AG09309 (cell line): ENCODE results near the gene GLCCI1.

ENCODE experiments used
- DNase-seq: peaks from one replicate; pipeline ENCODE4 v3.0.0-alpha.2; 2010; ENCODE audit warnings: low read depth
- H3K4me3 ChIP-seq: 2 replicates; pipeline ENCODE4 v1.5.1; 2011; ENCODE audit warnings: mild to moderate bottlenecking, low read depth, low read length, moderate library complexity; ENCODE audit not compliant: control insufficient read depth
- TF ChIP-seq, protein P1 (sequence below): IDR thresholded peaks from 2 replicates; pipeline ENCODE4 v1.5.1; 2011; ENCODE audit warnings: mild to moderate bottlenecking, low read depth, low read length, inconsistent platforms; ENCODE audit not compliant: insufficient read depth, control insufficient read depth; ENCODE audit errors: missing control alignments

Gene GLCCI1

GRCh38 chr7:7968544-7969305 is at the start of gene GLCCI1:
Gene GLCCI1, plus strand, starts transcription at chr7:7968796. Its CDS starts 555 bp downstream, at chr7:7969351.
- TF ChIP-seq, protein P1, sequence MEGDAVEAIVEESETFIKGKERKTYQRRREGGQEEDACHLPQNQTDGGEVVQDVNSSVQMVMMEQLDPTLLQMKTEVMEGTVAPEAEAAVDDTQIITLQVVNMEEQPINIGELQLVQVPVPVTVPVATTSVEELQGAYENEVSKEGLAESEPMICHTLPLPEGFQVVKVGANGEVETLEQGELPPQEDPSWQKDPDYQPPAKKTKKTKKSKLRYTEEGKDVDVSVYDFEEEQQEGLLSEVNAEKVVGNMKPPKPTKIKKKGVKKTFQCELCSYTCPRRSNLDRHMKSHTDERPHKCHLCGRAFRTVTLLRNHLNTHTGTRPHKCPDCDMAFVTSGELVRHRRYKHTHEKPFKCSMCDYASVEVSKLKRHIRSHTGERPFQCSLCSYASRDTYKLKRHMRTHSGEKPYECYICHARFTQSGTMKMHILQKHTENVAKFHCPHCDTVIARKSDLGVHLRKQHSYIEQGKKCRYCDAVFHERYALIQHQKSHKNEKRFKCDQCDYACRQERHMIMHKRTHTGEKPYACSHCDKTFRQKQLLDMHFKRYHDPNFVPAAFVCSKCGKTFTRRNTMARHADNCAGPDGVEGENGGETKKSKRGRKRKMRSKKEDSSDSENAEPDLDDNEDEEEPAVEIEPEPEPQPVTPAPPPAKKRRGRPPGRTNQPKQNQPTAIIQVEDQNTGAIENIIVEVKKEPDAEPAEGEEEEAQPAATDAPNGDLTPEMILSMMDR = no peak
- peak within 1 kb of the TSS; percentile 89 for H3K4me3 ChIP-seq
- DNase-seq = peak; percentile 81

DNA sequence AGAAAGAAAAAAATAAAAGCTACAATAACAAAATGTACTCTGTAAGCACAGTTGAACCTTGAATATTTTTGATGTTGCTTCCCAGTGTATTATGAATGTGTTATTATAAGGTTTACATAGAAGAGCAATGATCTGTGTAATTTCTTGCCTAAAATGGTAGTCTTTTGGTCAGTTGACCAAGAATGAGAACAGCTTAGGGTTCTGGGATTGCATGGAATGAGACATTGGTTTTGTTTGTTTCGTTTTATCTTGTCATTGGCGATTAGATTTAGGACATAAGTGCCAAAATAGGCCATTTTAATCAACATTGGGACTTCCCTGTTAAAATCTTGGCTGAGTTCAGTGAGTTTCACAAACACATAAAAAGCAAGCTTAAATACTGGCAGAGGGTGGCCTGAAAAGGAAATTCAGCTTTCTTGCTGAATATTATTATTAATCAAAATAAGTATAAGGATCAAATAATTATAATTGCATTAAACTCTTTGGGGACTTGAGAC is 49.1 kb upstream of the GLCCI1 start:
- no peak for DNase-seq
- H3K4me3 ChIP-seq = no peak overlapping the region

DNA sequence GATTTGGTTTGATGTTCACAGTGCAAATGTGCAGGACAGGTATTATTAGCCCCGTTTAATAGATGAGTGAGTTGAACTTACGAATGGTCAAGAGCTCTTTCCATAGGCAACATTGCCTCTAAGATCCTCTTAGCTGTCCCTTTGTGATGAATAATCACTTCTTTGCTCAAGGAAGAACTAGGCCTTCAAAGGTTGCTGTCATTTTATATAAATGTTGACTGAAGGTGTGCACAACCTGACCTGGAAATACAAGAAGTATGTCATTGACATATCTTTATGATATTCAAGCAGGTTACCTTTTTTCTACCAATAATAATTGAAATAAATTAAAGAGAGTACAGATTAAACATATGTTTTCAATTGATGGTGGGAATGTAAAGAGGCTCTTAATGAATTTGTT is 48.5 kb upstream of the GLCCI1 start:
- no peak overlapping the region for H3K4me3 ChIP-seq
- no peak for DNase-seq
- TF ChIP-seq, protein P1 = no peak

More for the DNA sequence above, 49.1 kb upstream of the GLCCI1 start:
- TF ChIP-seq, protein P1 = no peak

DNA sequence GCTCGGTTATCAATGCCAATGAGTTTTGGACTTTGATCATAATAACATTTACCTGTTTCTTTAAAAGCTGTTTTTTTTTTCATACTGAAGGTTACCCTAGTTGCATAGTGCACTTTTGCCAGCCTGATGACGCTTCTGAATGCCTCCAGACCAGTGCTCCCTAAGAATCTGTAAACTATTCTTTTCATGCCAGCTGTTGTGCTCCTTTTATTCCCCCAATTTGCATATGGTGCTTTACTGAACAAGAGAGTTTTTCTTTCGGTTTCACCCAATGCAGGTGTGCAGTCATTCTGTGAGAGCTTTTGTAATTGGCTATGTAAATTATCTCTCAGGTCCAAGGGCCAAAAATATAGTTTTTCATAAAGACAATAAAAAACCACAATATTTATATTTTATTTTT is 48.1 kb upstream of the GLCCI1 start:
- TF ChIP-seq, protein P1 = no peak
- DNase-seq = no peak
- no peak overlapping the region for H3K4me3 ChIP-seq

DNA sequence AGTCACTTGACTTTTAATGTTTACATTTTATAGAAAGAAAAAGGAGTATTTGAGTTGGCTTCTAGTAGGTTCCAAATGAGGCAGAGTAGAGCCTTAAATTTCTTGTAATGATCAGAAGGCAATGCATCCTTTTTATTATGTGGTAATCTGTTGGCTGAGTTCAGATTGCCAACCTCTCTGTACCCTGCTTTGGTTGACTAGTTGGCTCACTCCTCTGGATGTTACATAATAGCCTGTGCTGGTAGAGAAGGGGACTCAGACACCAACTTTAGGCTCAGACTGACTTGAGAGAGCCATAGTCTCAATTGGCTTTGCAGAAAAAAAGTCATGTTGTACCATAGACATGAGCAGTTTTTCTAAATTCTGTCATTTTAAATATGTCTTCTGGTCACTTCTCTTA is 46.8 kb upstream of the GLCCI1 start:
- H3K4me3 ChIP-seq = no peak overlapping the region

DNA sequence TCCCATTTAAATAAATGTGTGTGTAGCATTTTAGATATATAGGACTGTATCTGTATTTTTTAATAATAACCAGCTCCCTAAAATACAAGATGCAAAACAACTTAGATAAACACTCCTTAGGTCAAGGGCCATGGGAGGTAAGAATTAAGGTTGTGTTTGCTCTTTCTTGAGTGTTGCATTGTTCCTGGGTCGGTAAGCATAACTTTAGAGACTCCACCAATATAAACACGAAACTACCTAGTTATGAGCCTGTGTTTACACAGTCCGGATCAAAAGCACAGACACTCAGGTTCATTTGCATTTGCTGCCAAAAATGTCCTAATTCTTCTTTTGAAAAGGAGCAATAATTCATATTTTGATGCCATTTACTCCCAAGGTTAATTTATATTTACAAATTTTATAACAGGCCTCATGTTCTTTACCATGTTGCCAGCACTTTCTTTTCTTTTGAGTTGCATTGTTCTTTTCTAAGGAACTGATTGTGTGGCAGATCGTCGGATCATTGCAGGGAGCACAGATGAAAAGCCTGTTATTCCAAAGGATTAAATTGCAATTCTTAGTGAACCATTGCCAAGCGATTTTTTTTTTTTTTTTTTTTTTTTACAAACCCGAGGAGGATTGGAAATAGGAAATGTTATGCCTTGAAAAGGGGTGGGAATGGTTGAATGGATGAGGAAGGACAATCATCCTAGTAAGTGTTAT is 45.8 kb upstream of the GLCCI1 start:
- TF ChIP-seq, protein P1 = no peak
- no peak overlapping the region for H3K4me3 ChIP-seq
- DNase-seq = no peak

More for the DNA sequence above, 46.8 kb upstream of the GLCCI1 start:
- DNase-seq = no peak
- TF ChIP-seq, protein P1 = no peak
